K562 (cell line): ENCODE data around the gene USH2A. TPM values are rescaled to one million over a fixed set of nuclear protein-coding genes. Genes with fewer than 3 reads are reported as not detected.

ENCODE experiments used
- ATAC-seq: fragments of 200-7000 bp; cut with Tn5 transposase; 3 replicates; pipeline ENCODE4 v1.9.1; 2020; ENCODE audit warnings: moderate library complexity
- BruUV-seq: library from RNA; stranded (reverse); fragments of 400-500 nt; replicated peaks from 2 replicates; lab custom pipeline; 2021; lab: Mats Ljungman, UMichigan
- CTCF ChIA-PET: fragments of 300-600 bp; formaldehyde crosslinking; extraction: SDS; loops from one replicate; lab custom pipeline; 2021; ENCODE audit warnings: low intra/inter-chr PET ratio; lab: Yijun Ruan, JAX
- POLR2A ChIA-PET: fragments of 300-600, 350-650 bp; sonication (Branson Sonifier 250); formaldehyde crosslinking; extraction: SDS; loops from one replicate; lab custom pipeline; 2021; ENCODE audit warnings: antibody characterized with exemption, inconsistent platforms; lab: Yijun Ruan, JAX
- DNase-seq, 4 experiments: peaks; one replicate each; pipeline versions ENCODE4 v3.0.0 to v3.0.0-alpha.2; 2011 to 2018; ENCODE audit warnings: low spot score in 3 of 4, mixed read lengths in 3 of 4; ENCODE audit errors: extremely low read depth in 1 of 4
- FAIRE-seq: peaks from 2 replicates; lab custom pipeline; 2011; peaks lifted over from hg19 to GRCh38; lab: Jason Lieb, UNC
- H2AFZ ChIP-seq: 2 replicates; pipeline ENCODE4 v1.6.0; 2011; ENCODE audit warnings: low read depth, low read length, control low read depth, inconsistent platforms
- H3K27ac ChIP-seq: fragments of 200-600 bp; 3 replicates; pipeline ENCODE4 v1.8.0; 2011; ENCODE audit warnings: low read depth, mild to moderate bottlenecking, control low read depth, inconsistent platforms, low read length, moderate library complexity, mixed read lengths; ENCODE audit errors: extremely low read depth
- H3K27me3 ChIP-seq, 2 experiments: fragments of 300-600 bp in 1 of 2; 2 replicates in 1 of 2; 3 replicates in 1 of 2; pipeline versions ENCODE4 v1.6.0 to v1.8.0; 2011; ENCODE audit warnings: inconsistent platforms in 2 of 2, low read length in 2 of 2, mild to moderate bottlenecking in 1 of 2, mixed read lengths in 1 of 2, moderate library complexity in 1 of 2; ENCODE audit not compliant: control insufficient read depth in 2 of 2, insufficient read depth in 2 of 2
- H3K36me3 ChIP-seq: fragments of 300-600 bp; 3 replicates; pipeline ENCODE4 v1.8.0; 2011; ENCODE audit warnings: mild to moderate bottlenecking, low read length, inconsistent platforms; ENCODE audit not compliant: control insufficient read depth, insufficient read depth
- H3K4me1 ChIP-seq, 2 experiments: fragments of 200-600 bp in 1 of 2; replicated peaks in 1 of 2; 2 replicates in 1 of 2; 3 replicates in 1 of 2; pipeline versions ENCODE4 v1.5.1 to v1.8.0; 2011; ENCODE audit warnings: inconsistent platforms in 2 of 2, low read length in 2 of 2, mild to moderate bottlenecking in 1 of 2, mixed read lengths in 1 of 2, moderate library complexity in 1 of 2; ENCODE audit not compliant: control insufficient read depth in 2 of 2, insufficient read depth in 2 of 2
- H3K4me2 ChIP-seq: 2 replicates; pipeline ENCODE4 v1.6.1; 2011; ENCODE audit warnings: low read length, control low read depth, inconsistent platforms, mixed read lengths; ENCODE audit not compliant: insufficient read depth
- H3K4me3 ChIP-seq: fragments of 200-600 bp; sonication (generic), shearing (Covaris generic); 2 replicates; pipeline ENCODE4 v1.5.1; 2016; ENCODE audit warnings: control low read depth, inconsistent platforms
- H3K79me2 ChIP-seq: fragments of 200-600 bp; 3 replicates; pipeline ENCODE4 v1.8.0; 2011; ENCODE audit warnings: low read length, inconsistent platforms; ENCODE audit not compliant: control insufficient read depth, insufficient read depth
- H3K9ac ChIP-seq, 2 experiments: 2 replicates each; pipeline versions ENCODE4 v1.6.0 to v1.6.1; 2011; ENCODE audit warnings: low read depth in 2 of 2, low read length in 2 of 2, control low read depth in 1 of 2, inconsistent platforms in 1 of 2, mild to moderate bottlenecking in 1 of 2, mixed read lengths in 1 of 2; ENCODE audit not compliant: insufficient read depth in 1 of 2
- H3K9me1 ChIP-seq: one replicate; pipeline ENCODE4 v1.6.0; 2011; ENCODE audit warnings: inconsistent platforms, mild to moderate bottlenecking, low read length, moderate library complexity; ENCODE audit not compliant: control insufficient read depth, insufficient read depth
- H3K9me3 ChIP-seq: replicated peaks from 2 replicates; pipeline ENCODE4 v1.5.1; 2011; ENCODE audit warnings: low read depth, low read length, inconsistent platforms; ENCODE audit not compliant: control insufficient read depth, insufficient read depth
- H4K20me1 ChIP-seq: replicated peaks from 2 replicates; pipeline ENCODE4 v1.6.1; 2011; ENCODE audit warnings: low read length, inconsistent platforms, mixed read lengths; ENCODE audit not compliant: control insufficient read depth, insufficient read depth
- NR3C1 ChIP-seq: sonication (generic); formaldehyde crosslinking; IDR thresholded peaks from 2 replicates; pipeline ENCODE4 v1.8.1; 2022; ENCODE audit warnings: missing genetic modification reagents
- RCOR1 ChIP-seq, 2 experiments: IDR thresholded peaks; 2 replicates each; pipeline ENCODE4 v1.6.1; 2012; ENCODE audit warnings: low read depth in 2 of 2, low read length in 2 of 2, borderline replicate concordance in 1 of 2, improper control_type of control experiment in 1 of 2
- ZFP30 ChIP-seq: fragments of 250-450 bp; sonication (Bioruptor Pico); IDR thresholded peaks from 2 replicates; pipeline ENCODE4 v1.8.0; 2022; ENCODE audit warnings: moderate library complexity, mild to moderate bottlenecking, inconsistent platforms, borderline replicate concordance
- ZKSCAN3 ChIP-seq: fragments of 250-450 bp; sonication (Bioruptor Pico); IDR thresholded peaks from 2 replicates; pipeline ENCODE4 v1.4.0; 2020
- WGBS: fragments of 100-300 bp; shearing (Covaris generic); methylation state at CpG from one replicate; pipeline ENCODE4 v1.1.6; 2016; ENCODE audit warnings: low coverage, mixed read lengths; ENCODE audit not compliant: insufficient coverage; ENCODE audit errors: missing lambda C conversion rate; 5-methylcytosine and 5-hydroxymethylcytosine counted together
- in situ Hi-C: fragments of 300-500 bp; cut with MboI; formaldehyde crosslinking; loops from 4 replicates; pipeline ENCODE4 v1.15.0; 2018; ENCODE audit warnings: inconsistent platforms, mixed read lengths
- intact Hi-C: fragments of 100-400 bp; cut with micrococcal nuclease; formaldehyde crosslinking; loops from 2 replicates; pipeline ENCODE4 v1.14.2; 2022
- polyA plus RNA-seq, 8 experiments: library from polyadenylated mRNA; depleted of rRNA in 4 of 8; stranded (reverse) in 5 of 8; unstranded in 3 of 8; fragments of >200 nt; fragmentation: Nextera tagmentation in 2 of 8; fragmentation: Illumina TruSeq in 1 of 8; extraction: Ambion mirVana in 2 of 8; extraction: Trizol in 1 of 8; gene quantifications; 2 replicates each; pipeline versions ENCODE4 v1.2.1 to v1.2.3, GENCODE V29; 2011 to 2014; ENCODE audit warnings: inconsistent platforms in 1 of 8, missing spikeins in 1 of 8
- total RNA-seq, 7 experiments: library from RNA; depleted of rRNA in 6 of 7; stranded (reverse); fragments of >200 nt in 6 of 7; fragmentation: Illumina TruSeq in 2 of 7; extraction: Trizol in 2 of 7; gene quantifications; 2 replicates each; pipeline versions ENCODE4 v1.2.1 to v1.2.3, GENCODE V29; 2011 to 2021; ENCODE audit warnings: low replicate concordance in 1 of 7
- TF ChIP-seq, protein P1 (sequence below): fragments of 250-450 bp; sonication (Bioruptor Pico); IDR thresholded peaks from 2 replicates; pipeline ENCODE4 v1.5.0; 2021; ENCODE audit warnings: mild to moderate bottlenecking, moderate library complexity
- TF ChIP-seq, protein P2 (sequence below), 2 experiments: fragments of 450-650 bp in 1 of 2; sonication (generic) in 1 of 2; formaldehyde crosslinking; conservative IDR thresholded peaks; 2 replicates each; pipeline versions ENCODE4 v1.4.0 to v1.8.1; 2020 to 2022; ENCODE audit warnings: mild to moderate bottlenecking in 1 of 2, missing genetic modification reagents in 1 of 2
- TF ChIP-seq, protein P3 (sequence below), 2 experiments: fragments of 200-800 bp in 1 of 2; sonication (Bioruptor generic) in 1 of 2; sonication (generic) in 1 of 2; formaldehyde crosslinking in 1 of 2; IDR thresholded peaks in 1 of 2; conservative IDR thresholded peaks in 1 of 2; 2 replicates each; pipeline versions ENCODE4 v1.5.0 to v1.6.1; 2016 to 2020; ENCODE audit warnings: missing compliant biosample characterization in 1 of 2, missing genetic modification characterization in 1 of 2, missing genetic modification reagents in 1 of 2

USH2A gene
- total and polyA plus RNA-seq, 9 of the 15 experiments (the other 6 are each of a cell fraction or from before 2014, with no cell fraction given) = under 0.01 TPM; not detected in 7

DNA sequence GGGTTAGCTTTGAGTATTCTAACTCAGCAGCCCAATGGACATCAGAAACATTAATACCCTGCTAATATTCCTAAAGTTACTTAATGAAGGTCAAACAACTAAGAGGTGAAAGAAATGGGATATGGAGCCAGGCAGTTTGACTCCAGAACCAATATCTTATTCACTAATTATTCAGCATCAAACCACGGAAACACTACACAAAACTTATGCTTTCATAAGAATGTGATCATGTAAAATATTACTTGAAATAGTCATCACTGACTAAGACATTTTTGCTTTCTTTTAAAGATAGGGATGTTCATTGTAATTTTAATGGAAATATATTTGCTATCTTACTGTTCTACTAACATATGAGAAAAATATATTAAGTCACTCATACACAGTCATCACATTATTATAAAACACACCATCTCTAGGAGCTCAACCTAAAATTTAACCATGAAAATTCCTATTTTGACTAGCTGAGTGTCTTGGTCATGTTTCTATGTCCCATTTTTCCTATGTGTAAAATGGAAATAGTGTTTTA lies 615.3 kb downstream of the USH2A start:
- no peak overlapping the region for H3K4me3 ChIP-seq
- H3K4me2 ChIP-seq = no peak overlapping the region
- ATAC-seq (no peak), DNase-seq (no peak), FAIRE-seq (peak; percentile 44)
- TF ChIP-seq, protein P1, sequence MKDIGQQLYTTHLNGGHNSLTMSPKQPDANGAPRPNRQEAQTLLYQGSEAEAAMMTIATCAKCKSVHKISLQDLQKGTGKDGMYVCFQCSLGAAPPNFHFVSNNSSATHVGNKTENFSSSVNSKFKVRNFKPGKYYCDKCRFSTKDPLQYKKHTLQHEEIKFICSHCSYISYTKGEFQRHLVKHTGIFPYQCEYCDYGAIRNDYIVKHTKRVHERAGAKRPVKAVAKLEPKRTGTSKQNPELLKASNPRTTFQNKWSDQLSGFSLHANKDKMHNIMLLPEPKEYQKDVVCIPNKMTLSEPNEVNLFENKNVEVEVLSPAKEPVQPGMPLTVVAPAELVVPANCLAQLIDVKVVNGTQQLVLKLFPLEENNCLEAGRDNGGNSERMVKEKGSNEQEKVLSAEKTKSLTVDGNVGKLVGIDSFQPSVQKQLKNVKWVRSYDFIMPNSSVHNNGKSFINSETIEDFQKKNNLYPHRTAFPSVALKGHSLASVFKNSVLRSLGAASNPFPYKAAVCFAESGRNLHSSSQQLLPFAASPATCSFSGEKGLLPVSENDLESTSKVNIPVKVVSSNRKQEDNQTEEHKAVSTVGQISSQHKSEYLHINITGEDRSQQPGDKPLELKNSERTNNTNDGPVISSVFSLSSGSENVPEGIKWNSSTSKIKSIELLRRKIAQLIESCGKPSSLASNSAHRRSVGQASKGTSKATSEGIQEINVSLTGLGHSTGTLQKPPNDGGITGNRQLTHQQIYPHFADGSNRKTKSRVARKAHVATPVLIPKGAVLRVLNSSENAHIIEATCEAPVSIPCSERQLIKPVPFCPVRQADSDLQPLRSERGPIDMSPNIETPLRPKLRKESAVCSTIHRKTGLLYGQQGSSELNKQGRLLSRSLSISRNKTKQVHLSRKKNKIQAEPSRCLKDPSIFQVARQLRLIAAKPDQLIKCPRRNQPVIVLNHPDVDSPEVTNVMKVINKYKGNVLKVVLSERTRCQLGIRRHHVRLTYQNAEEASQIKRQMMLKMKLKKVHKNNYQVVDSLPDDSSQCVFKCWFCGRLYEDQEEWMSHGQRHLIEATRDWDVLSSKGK (CRISPR knock-in tag) = no peak
- TF ChIP-seq ZKSCAN3 (CRISPR knock-in tag) (no peak), NR3C1 (CRISPR knock-in tag) (no peak), RCOR1 (IDR thresholded peaks at IDR 0.05; ENCODE audit: borderline replicate concordance in 1 of 2, low read depth in 2 of 2, low read length in 2 of 2) (no peak), ZFP30 (CRISPR knock-in tag) (no peak)
- TF ChIP-seq, protein P2, sequence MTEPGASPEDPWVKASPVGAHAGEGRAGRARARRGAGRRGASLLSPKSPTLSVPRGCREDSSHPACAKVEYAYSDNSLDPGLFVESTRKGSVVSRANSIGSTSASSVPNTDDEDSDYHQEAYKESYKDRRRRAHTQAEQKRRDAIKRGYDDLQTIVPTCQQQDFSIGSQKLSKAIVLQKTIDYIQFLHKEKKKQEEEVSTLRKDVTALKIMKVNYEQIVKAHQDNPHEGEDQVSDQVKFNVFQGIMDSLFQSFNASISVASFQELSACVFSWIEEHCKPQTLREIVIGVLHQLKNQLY (CRISPR knock-in tag; conservative IDR thresholded peaks at IDR 0.05) = no peak
- TF ChIP-seq, protein P3, sequence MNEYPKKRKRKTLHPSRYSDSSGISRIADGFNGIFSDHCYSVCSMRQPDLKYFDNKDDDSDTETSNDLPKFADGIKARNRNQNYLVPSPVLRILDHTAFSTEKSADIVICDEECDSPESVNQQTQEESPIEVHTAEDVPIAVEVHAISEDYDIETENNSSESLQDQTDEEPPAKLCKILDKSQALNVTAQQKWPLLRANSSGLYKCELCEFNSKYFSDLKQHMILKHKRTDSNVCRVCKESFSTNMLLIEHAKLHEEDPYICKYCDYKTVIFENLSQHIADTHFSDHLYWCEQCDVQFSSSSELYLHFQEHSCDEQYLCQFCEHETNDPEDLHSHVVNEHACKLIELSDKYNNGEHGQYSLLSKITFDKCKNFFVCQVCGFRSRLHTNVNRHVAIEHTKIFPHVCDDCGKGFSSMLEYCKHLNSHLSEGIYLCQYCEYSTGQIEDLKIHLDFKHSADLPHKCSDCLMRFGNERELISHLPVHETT (CRISPR knock-in tag; conservative IDR thresholded peaks at IDR 0.05 in 1 of 2, IDR thresholded peaks at IDR 0.05 in 1 of 2) = no peak
- H3K4me1 ChIP-seq = no peaks in the 10 kb centered on the region
- H3K9me1 ChIP-seq = no peaks in the 10 kb centered on the region
- in situ Hi-C loops (no loop called here), intact Hi-C loops (no loop called here)
- no peaks in the 10 kb centered on the region for H3K36me3 ChIP-seq
- H3K27ac ChIP-seq = no peak overlapping the region
- ChIA-PET CTCF (no interaction called here), POLR2A (no interaction called here)
- no peaks in the 10 kb centered on the region for H3K79me2 ChIP-seq
- H3K9ac ChIP-seq = no peak overlapping the region
- H4K20me1 ChIP-seq = no peaks in the 10 kb centered on the region
- H2AFZ ChIP-seq = no peak overlapping the region
- no TSS peak for BruUV-seq
- peaks cover 5% of the 10 kb centered on the region for H3K9me3 ChIP-seq
- no peaks in the 10 kb centered on the region for H3K27me3 ChIP-seq
- WGBS = 0% methylated on average over 1 of the region's 1 CpG
